Fibroblast of lung (primary cell): ENCODE data around the gene SH3PXD2A.

Source experiments
- CTCF ChIP-seq, 2 donors: IDR thresholded peaks in 1 of 2; conservative IDR thresholded peaks in 1 of 2; 1 replicate in 1 of 2; 2 replicates in 1 of 2; pipeline ENCODE4 v1.5.1; 2011 to 2012; ENCODE audit warnings: low read length in 2 of 2, control low read depth in 1 of 2, inconsistent platforms in 1 of 2, low read depth in 1 of 2, mild to moderate bottlenecking in 1 of 2
- EZH2 ChIP-seq: IDR thresholded peaks from 2 replicates; pipeline ENCODE4 v1.5.1; 2012; ENCODE audit warnings: low read length, control low read depth, mild to moderate bottlenecking; ENCODE audit errors: missing control alignments

GRCh38 chr10:103849880-103850571, 5.3 kb downstream of the SH3PXD2A start:
- TF ChIP-seq EZH2 (no peak), CTCF (conservative IDR thresholded peaks at IDR 0.05 in 1 of 2, IDR thresholded peaks at IDR 0.05 in 1 of 2; ENCODE audit: low read depth in 1 of 2, low read length in 2 of 2) (no peak)
